OCI-LY3 (cell line): ENCODE data around the gene LTBP1.

Experiments used
- CTCF ChIP-seq: fragments of 200-600, 300-600 bp; sonication (generic); IDR thresholded peaks from 2 replicates; pipeline ENCODE4 v1.5.1; 2014; ENCODE audit warnings: antibody characterized with exemption, low read length, low read depth
- EZH2phosphoT487 ChIP-seq: fragments of 200-600 bp; shearing (Covaris generic); IDR thresholded peaks from 2 replicates; pipeline ENCODE4 v1.6.1; 2018; ENCODE audit warnings: antibody characterized with exemption, mixed run types, low read depth

GRCh38 chr2:33432871-33433270, 486.1 kb downstream of the LTBP1 start:
- TF ChIP-seq CTCF (no peak), EZH2phosphoT487 (no peak)
